HCT116 (cell line): ENCODE data around the gene ACO2.

Experiments
- ELF1 ChIP-seq: IDR thresholded peaks from 2 replicates; pipeline ENCODE4 v1.6.1; 2012; ENCODE audit warnings: low read depth, borderline replicate concordance
- EZH2 ChIP-seq: fragments of 200-600 bp; sonication (generic); IDR thresholded peaks from 2 replicates; pipeline ENCODE4 v1.6.1; 2017; ENCODE audit warnings: antibody characterized with exemption, mixed run types
- EZH2phosphoT487 ChIP-seq: fragments of 200-600 bp; IDR thresholded peaks from 2 replicates; pipeline ENCODE4 v1.6.1; 2018; ENCODE audit warnings: antibody characterized with exemption, borderline replicate concordance
- POLR2A ChIP-seq: IDR thresholded peaks from 2 replicates; pipeline ENCODE4 v1.7.0; 2011; ENCODE audit warnings: borderline replicate concordance; ENCODE audit not compliant: insufficient read depth, insufficient read length; ENCODE audit errors: extremely low read depth
- POLR2AphosphoS5 ChIP-seq: IDR thresholded peaks from 2 replicates; pipeline ENCODE4 v1.6.1; 2011; ENCODE audit warnings: mild to moderate bottlenecking, low read depth, low read length, moderate library complexity
- RAD21 ChIP-seq: IDR thresholded peaks from 2 replicates; pipeline ENCODE4 v1.6.1; 2012; ENCODE audit warnings: low read depth, mild to moderate bottlenecking
- SIN3A ChIP-seq: IDR thresholded peaks from 2 replicates; pipeline ENCODE4 v1.6.1; 2012; ENCODE audit warnings: low read depth
- SP1 ChIP-seq: IDR thresholded peaks from 2 replicates; pipeline ENCODE4 v1.6.1; 2012; ENCODE audit warnings: low read depth
- SRF ChIP-seq: IDR thresholded peaks from 2 replicates; pipeline ENCODE4 v1.6.1; 2012; ENCODE audit warnings: low read depth
- TCF7L2 ChIP-seq: IDR thresholded peaks from 2 replicates; pipeline ENCODE4 v1.7.0; 2011; ENCODE audit warnings: borderline replicate concordance, inconsistent platforms; ENCODE audit not compliant: insufficient read depth, insufficient read length; ENCODE audit errors: extremely low read depth
- TF ChIP-seq, protein P1 (sequence below), 3 experiments: fragments of 200-600 bp in 1 of 3; sonication (generic) in 1 of 3; IDR thresholded peaks in 2 of 3; conservative IDR thresholded peaks in 1 of 3; 2 replicates each; pipeline ENCODE4 v1.5.1; 2012 to 2017; ENCODE audit warnings: low read depth in 2 of 3, low read length in 2 of 3, antibody characterized with exemption in 1 of 3, borderline replicate concordance in 1 of 3, control low read depth in 1 of 3, mild to moderate bottlenecking in 1 of 3, mixed read lengths in 1 of 3, mixed run types in 1 of 3, moderate library complexity in 1 of 3; ENCODE audit not compliant: insufficient read depth in 1 of 3
- TF ChIP-seq, protein P2 (sequence below): IDR thresholded peaks from 2 replicates; pipeline ENCODE4 v1.6.1; 2011; ENCODE audit warnings: mild to moderate bottlenecking, low read length, moderate library complexity; ENCODE audit not compliant: insufficient replicate concordance; ENCODE audit errors: extremely low read depth

DNA sequence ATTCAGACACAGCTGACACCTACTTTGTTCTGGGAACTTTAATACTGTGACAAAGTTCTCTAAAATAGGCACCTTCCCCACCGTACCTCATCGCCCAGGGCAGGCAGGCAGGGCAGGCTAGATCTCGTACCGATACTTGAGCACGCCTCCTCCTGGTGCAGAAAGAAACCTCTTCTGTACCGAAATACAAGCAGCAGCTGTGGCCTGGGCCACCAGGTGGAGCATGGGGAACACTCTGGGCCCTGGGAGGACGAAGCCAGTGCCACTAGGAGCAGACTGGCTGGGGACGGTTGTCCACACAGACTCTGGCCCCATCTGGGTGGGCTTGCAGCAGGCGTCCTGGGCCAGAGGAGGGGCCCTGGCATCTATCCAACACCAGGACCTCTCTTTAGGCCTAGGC is 108.0 kb downstream of the ACO2 start:
- TF ChIP-seq, protein P1, sequence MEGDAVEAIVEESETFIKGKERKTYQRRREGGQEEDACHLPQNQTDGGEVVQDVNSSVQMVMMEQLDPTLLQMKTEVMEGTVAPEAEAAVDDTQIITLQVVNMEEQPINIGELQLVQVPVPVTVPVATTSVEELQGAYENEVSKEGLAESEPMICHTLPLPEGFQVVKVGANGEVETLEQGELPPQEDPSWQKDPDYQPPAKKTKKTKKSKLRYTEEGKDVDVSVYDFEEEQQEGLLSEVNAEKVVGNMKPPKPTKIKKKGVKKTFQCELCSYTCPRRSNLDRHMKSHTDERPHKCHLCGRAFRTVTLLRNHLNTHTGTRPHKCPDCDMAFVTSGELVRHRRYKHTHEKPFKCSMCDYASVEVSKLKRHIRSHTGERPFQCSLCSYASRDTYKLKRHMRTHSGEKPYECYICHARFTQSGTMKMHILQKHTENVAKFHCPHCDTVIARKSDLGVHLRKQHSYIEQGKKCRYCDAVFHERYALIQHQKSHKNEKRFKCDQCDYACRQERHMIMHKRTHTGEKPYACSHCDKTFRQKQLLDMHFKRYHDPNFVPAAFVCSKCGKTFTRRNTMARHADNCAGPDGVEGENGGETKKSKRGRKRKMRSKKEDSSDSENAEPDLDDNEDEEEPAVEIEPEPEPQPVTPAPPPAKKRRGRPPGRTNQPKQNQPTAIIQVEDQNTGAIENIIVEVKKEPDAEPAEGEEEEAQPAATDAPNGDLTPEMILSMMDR (IDR thresholded peaks at IDR 0.05 in 2 of 3, conservative IDR thresholded peaks at IDR 0.05 in 1 of 3; ENCODE audit: borderline replicate concordance in 1 of 3, insufficient read depth in 1 of 3, low read depth in 2 of 3, low read length in 2 of 3), result peak; percentile 89 to 98 (median 90)
- TF ChIP-seq SRF (no peak), POLR2A (no peak), POLR2AphosphoS5 (no peak), RAD21 (peak; percentile 82), SP1 (no peak), EZH2phosphoT487 (no peak), ELF1 (no peak), TCF7L2 (no peak), SIN3A (no peak), EZH2 (no peak)
- TF ChIP-seq, protein P2, sequence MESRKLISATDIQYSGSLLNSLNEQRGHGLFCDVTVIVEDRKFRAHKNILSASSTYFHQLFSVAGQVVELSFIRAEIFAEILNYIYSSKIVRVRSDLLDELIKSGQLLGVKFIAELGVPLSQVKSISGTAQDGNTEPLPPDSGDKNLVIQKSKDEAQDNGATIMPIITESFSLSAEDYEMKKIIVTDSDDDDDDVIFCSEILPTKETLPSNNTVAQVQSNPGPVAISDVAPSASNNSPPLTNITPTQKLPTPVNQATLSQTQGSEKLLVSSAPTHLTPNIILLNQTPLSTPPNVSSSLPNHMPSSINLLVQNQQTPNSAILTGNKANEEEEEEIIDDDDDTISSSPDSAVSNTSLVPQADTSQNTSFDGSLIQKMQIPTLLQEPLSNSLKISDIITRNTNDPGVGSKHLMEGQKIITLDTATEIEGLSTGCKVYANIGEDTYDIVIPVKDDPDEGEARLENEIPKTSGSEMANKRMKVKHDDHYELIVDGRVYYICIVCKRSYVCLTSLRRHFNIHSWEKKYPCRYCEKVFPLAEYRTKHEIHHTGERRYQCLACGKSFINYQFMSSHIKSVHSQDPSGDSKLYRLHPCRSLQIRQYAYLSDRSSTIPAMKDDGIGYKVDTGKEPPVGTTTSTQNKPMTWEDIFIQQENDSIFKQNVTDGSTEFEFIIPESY, result no peak
